Smooth muscle cell of bladder (primary cell): ENCODE data around the gene POLR3H. TPM values are rescaled to one million over a fixed set of nuclear protein-coding genes. Genes with fewer than 3 reads are reported as not detected.

Experiments used
- total RNA-seq: library from RNA; depleted of rRNA; stranded (reverse); fragments of >200 nt; gene quantifications from 2 replicates; pipeline ENCODE4 v1.2.3, GENCODE V29; 2014

The POLR3H gene
- 20.6 and 27.0 TPM in 2 replicates for total RNA-seq

GRCh38 chr22:41543854-41544670 is at the start of gene POLR3H:
Gene POLR3H (minus strand): TSS chr22:41544470. CDS start chr22:41544101, 369 bp downstream.

GRCh38 chr22:41589391-41590241 is 45.3 kb upstream of the POLR3H start, which contains the start of gene PMM1:
Gene PMM1 (minus strand): TSS chr22:41589840. CDS start chr22:41589805, 35 bp downstream.

Other genes starting within 250 kb of the POLR3H start
- 57.3 and 58.1 TPM in 2 replicates for gene ZC3H7B, start 242.9 kb downstream of the POLR3H start, total RNA-seq
- gene TEF, start 162.5 kb downstream of the POLR3H start, total RNA-seq, result 7.7 and 9.9 TPM in 2 replicates
- 11.2 and 15.1 TPM in 2 replicates for gene TOB2, start 97.7 kb downstream of the POLR3H start, total RNA-seq
- gene PHF5A, start 75.8 kb downstream of the POLR3H start, total RNA-seq, result 55.2 and 60.6 TPM in 2 replicates
- gene ACO2, start 75.4 kb downstream of the POLR3H start, total RNA-seq, result 64.0 and 64.9 TPM in 2 replicates
- 3.0 and 5.4 TPM in 2 replicates for gene CSDC2, start 16.5 kb upstream of the POLR3H start, total RNA-seq
- gene PMM1, start 45.4 kb upstream of the POLR3H start, total RNA-seq, result 20.9 and 24.3 TPM in 2 replicates
- 9.0 and 9.1 TPM in 2 replicates for gene DESI1, start 76.6 kb upstream of the POLR3H start, total RNA-seq
- gene XRCC6, start 76.8 kb upstream of the POLR3H start, total RNA-seq, result 296 and 303 TPM in 2 replicates
- 75.3 and 75.5 TPM in 2 replicates for gene SNU13, start 144.4 kb upstream of the POLR3H start, total RNA-seq
- 0.46 and 1.1 TPM in 2 replicates for gene MEI1, start 155.0 kb upstream of the POLR3H start, total RNA-seq